Natural killer cell (primary cell): Measurements from ENCODE around the gene KDM1A. TPM values are rescaled to one million over a fixed set of nuclear protein-coding genes. Genes with fewer than 3 reads are reported as not detected.

Source experiments
- ATAC-seq, 3 donors: fragments of 150-1000 bp in 2 of 3; fragments of 200-7000 bp in 1 of 3; cut with Tn5 transposase; 1 replicate in 1 of 3; 2 replicates in 2 of 3; pipeline ENCODE4 v1.10.0; 2021; ENCODE audit warnings: mild to moderate bottlenecking in 2 of 3, moderate library complexity in 2 of 3
- DNase-seq, 2 donors: peaks; one replicate each; pipeline versions ENCODE4 v3.0.0 to v3.0.0-alpha.2; 2013 to 2021; ENCODE audit warnings: mixed read lengths in 1 of 2
- H3K27ac ChIP-seq: one replicate; pipeline ENCODE4 v1.5.1; 2013; ENCODE audit warnings: mild to moderate bottlenecking, low read length
- H3K27me3 ChIP-seq: one replicate; pipeline ENCODE4 v1.6.1; 2013; ENCODE audit warnings: low read length; ENCODE audit not compliant: control insufficient read depth, insufficient read depth
- H3K36me3 ChIP-seq: one replicate; pipeline ENCODE4 v1.6.1; 2013; ENCODE audit warnings: low read length; ENCODE audit not compliant: control insufficient read depth, insufficient read depth
- H3K4me1 ChIP-seq: one replicate; pipeline ENCODE4 v1.6.1; 2013; ENCODE audit warnings: low read length; ENCODE audit not compliant: control insufficient read depth, insufficient read depth
- H3K4me3 ChIP-seq: one replicate; pipeline ENCODE4 v1.5.1; 2013; ENCODE audit warnings: low read length
- H3K9me3 ChIP-seq: one replicate; pipeline ENCODE4 v1.6.1; 2013; ENCODE audit warnings: low read length; ENCODE audit not compliant: control insufficient read depth, insufficient read depth
- H3K27ac Mint-ChIP-seq, 2 donors: one replicate each; pipeline ENCODE4 v1.8.0; 2022; ENCODE audit warnings: mild to moderate bottlenecking in 2 of 2, mixed read lengths in 2 of 2, moderate library complexity in 1 of 2
- H3K27me3 Mint-ChIP-seq, 2 donors: one replicate each; pipeline ENCODE4 v1.8.0; 2022; ENCODE audit warnings: low read depth in 2 of 2, mixed read lengths in 2 of 2
- H3K36me3 Mint-ChIP-seq: one replicate; pipeline ENCODE4 v1.8.0; 2022; ENCODE audit warnings: mixed read lengths
- H3K4me1 Mint-ChIP-seq, 2 donors: one replicate each; pipeline ENCODE4 v1.8.0; 2022; ENCODE audit warnings: mixed read lengths in 2 of 2
- H3K4me3 Mint-ChIP-seq: one replicate; pipeline ENCODE4 v1.8.0; 2022; ENCODE audit warnings: mild to moderate bottlenecking, moderate library complexity, mixed read lengths
- H3K9me3 Mint-ChIP-seq, 2 donors: one replicate each; pipeline ENCODE4 v1.8.0; 2022; ENCODE audit warnings: mixed read lengths in 2 of 2
- CTCF ChIP-seq: fragments of 200-600 bp; IDR thresholded peaks from one replicate; pipeline ENCODE4 v1.8.0; 2022; ENCODE audit warnings: antibody characterized with exemption
- WGBS: methylation state at CpG from one replicate; pipeline ENCODE4 v1.1.7; 2013; ENCODE audit warnings: missing lambda C conversion rate; ENCODE audit not compliant: insufficient coverage; 5-methylcytosine and 5-hydroxymethylcytosine counted together
- intact Hi-C: fragments of 100-400 bp; cut with micrococcal nuclease; formaldehyde crosslinking; loops from one replicate; pipeline ENCODE4 v1.14.2; 2022
- total RNA-seq, 4 donors: library from RNA; stranded (reverse); fragments of 120-200 nt in 1 of 4; gene quantifications; one replicate each; pipeline versions ENCODE4 v1.2.3 to v1.2.4, GENCODE V29; 2013 to 2022

Gene KDM1A
- total RNA-seq, 3 donors from 2014 or later (not counting 1 experiment from before 2014, with no cell fraction given): 33.0 to 45.4 (median 43.8) TPM

GRCh38 chr1:23098463-23099170 is 79.3 kb downstream of the KDM1A start:
- no peaks in the 10 kb centered on the region for H3K9me3 ChIP-seq
- no peak overlapping the region for H3K4me3 ChIP-seq
- DNase-seq (peak; percentile 53 to 87), ATAC-seq (peak; percentile 46 to 67 (median 48))
- H3K36me3 Mint-ChIP-seq: peaks cover 3% of the 10 kb centered on the region
- H3K4me3 Mint-ChIP-seq: peak overlapping the region; percentile 54
- peak; percentile 93 for TF ChIP-seq CTCF
- H3K27ac Mint-ChIP-seq: peak overlapping the region; percentile 57 to 76
- intact Hi-C loops: loop anchor here (1.0 to 10.0 kb wide), 3 partner anchors 81 to 186 kb away; no protein-coding TSS in a partner anchor
- no peak overlapping the region for H3K27ac ChIP-seq
- H3K36me3 ChIP-seq: peaks cover 2% of the 10 kb centered on the region
- H3K4me1 Mint-ChIP-seq: peaks cover 46 to 52% of the 10 kb centered on the region in 2 donors
- peaks cover 24% of the 10 kb centered on the region for H3K4me1 ChIP-seq
- WGBS: 57% methylated on average over 11 of the region's 12 CpGs
- no peaks in the 10 kb centered on the region for H3K27me3 Mint-ChIP-seq
- no peaks in the 10 kb centered on the region for H3K27me3 ChIP-seq
- H3K9me3 Mint-ChIP-seq: no peaks in the 10 kb centered on the region

GRCh38 chr1:23099171-23099536 is 79.9 kb downstream of the KDM1A start:
- no peak overlapping the region for H3K27ac ChIP-seq
- DNase-seq: no peak
- no CpG with 5 or more reads among the region's 1 CpG for WGBS
- Mint-ChIP-seq H3K36me3 (no peaks in the 10 kb centered on the region), H3K4me1 (peaks cover 50 to 55% of the 10 kb centered on the region in 2 donors), H3K27me3 (no peaks in the 10 kb centered on the region), H3K9me3 (no peaks in the 10 kb centered on the region), H3K27ac (peak overlapping the region; percentile 57 to 76), H3K4me3 (peak overlapping the region; percentile 54)
- no peak for TF ChIP-seq CTCF
- H3K4me1 ChIP-seq: peaks cover 28% of the 10 kb centered on the region
- no peak for ATAC-seq
- no peaks in the 10 kb centered on the region for H3K27me3 ChIP-seq
- no peaks in the 10 kb centered on the region for H3K36me3 ChIP-seq
- no peak overlapping the region for H3K4me3 ChIP-seq
- no peaks in the 10 kb centered on the region for H3K9me3 ChIP-seq
- intact Hi-C loops: loop anchor here (10.0 kb wide), 1 partner anchor 186 kb away; no protein-coding TSS in a partner anchor

- Mint-ChIP-seq H3K27ac (peak overlapping the region; percentile 87 to 94), H3K36me3 (no peaks in the 10 kb centered on the region), H3K4me1 (peaks cover 60 to 65% of the 10 kb centered on the region in 2 donors)
Observed at GRCh38 chr1:23100074-23100748, 80.9 kb downstream of the KDM1A start.

More at GRCh38 chr1:23100074-23100748, 80.9 kb downstream of the KDM1A start:
- no peaks in the 10 kb centered on the region for H3K27me3 Mint-ChIP-seq
- H3K27me3 ChIP-seq: no peaks in the 10 kb centered on the region
- peak overlapping the region; percentile 70 for H3K27ac ChIP-seq
- peak; percentile 54 to 69 for DNase-seq
- no peaks in the 10 kb centered on the region for H3K9me3 Mint-ChIP-seq
- intact Hi-C loops: loop anchor here (1.0 kb wide), 3 partner anchors 10 to 68 kb away; partner anchors contain the start of gene LUZP1
- 68% methylated on average over 2 of the region's 3 CpGs for WGBS
- no peak overlapping the region for H3K4me3 ChIP-seq
- no peaks in the 10 kb centered on the region for H3K9me3 ChIP-seq
- H3K36me3 ChIP-seq: no peaks in the 10 kb centered on the region
- no peak for TF ChIP-seq CTCF
- H3K4me3 Mint-ChIP-seq: peak overlapping the region; percentile 52
- peak; percentile 58 to 80 (median 76) for ATAC-seq
- peaks cover 32% of the 10 kb centered on the region for H3K4me1 ChIP-seq
